Activated T-helper 1 cell treated with anti-CD3 and anti-CD28 coated beads, Interleukin-2, amount 50 U/mL, for 16 hours (primary cell): ENCODE data around the gene ZNF254.
"Not testable (repeated sequence)": the region's sequence is repeated elsewhere in the genome, so short reads cannot be mapped to it uniquely, and the experiment has no call there.

ENCODE experiments used
- DNase-seq, 2 donors: peaks; one replicate each; pipeline ENCODE4 v3.0.0-alpha.2; 2020; ENCODE audit warnings: low read depth in 1 of 2, low spot score in 1 of 2

Gene ZNF254

GRCh38 chr19:24071078-24071477, 15.9 kb upstream of the ZNF254 start:
- no peak for DNase-seq

- DNase-seq, result no peak
Observed at GRCh38 chr19:24072720-24073119, 14.3 kb upstream of the ZNF254 start.

DNA sequence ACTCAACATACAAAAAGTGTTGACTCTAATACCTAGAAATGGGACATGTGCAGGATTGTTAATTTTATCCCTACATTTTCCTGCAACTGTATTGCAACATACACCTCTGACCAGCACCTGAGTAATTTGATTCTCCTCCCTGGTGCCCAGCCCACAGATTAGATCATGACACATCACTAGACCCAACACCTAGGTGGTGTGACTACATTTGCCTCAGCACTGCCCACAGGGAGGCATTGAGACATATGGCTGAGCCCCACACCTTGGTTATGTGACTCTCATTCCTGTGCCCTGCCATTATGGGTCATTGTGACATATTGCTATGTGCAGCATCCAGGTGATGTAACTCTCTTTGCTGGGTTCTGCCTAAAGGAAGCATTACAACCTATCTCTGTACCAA, 13.2 kb upstream of the ZNF254 start:
- no peak for DNase-seq

GRCh38 chr19:24074720-24075454, 12.1 kb upstream of the ZNF254 start:
- DNase-seq, result no peak

GRCh38 chr19:24075530-24075929, 11.5 kb upstream of the ZNF254 start:
- not testable (repeated sequence) for DNase-seq

DNA sequence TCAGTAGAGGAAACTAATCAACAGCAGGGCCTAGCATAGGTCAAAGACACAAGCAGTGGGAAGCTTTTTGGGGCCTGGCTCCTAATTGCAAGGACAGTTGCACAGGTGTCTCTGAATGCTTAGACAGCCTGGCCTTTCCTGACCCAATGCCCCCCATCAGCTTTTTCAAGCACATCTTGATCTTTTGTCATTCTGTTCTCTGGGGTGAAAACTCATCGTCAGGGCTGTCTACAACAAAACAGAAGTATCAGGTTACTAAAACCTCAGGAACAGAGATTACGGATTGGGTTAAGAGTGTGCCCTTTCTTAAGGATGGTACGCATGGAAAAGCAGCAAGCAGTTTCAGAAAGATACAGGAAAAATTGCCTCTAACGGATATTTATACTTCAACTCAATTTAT, 8.3 kb upstream of the ZNF254 start:
- no peak for DNase-seq

DNA sequence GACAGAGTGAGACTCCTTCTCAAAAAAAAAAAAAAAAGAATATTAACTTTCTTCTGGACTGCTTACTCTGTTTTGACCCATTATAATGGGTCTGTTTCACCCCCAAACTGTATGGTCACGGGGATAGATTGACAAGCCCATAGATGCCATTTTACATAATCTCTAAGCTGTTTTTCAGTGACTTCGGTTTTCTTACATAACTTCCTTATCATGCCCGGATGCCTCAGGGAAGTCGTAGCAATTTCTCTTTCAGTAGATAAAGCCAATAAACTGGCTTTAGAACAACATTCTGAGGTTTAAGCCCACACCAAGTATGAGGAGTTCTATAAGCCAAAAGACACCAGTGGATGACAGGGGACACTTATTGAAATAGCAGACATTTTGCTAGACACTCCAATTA, 5.9 kb upstream of the ZNF254 start:
- DNase-seq, result no peak

- DNase-seq, result no peak
Observed at GRCh38 chr19:24098359-24098758, 11.4 kb downstream of the ZNF254 start.

- no peak for DNase-seq
Observed at GRCh38 chr19:24099829-24100228, 12.8 kb downstream of the ZNF254 start.

GRCh38 chr19:24100597-24100996, 13.6 kb downstream of the ZNF254 start:
- not testable (repeated sequence) for DNase-seq

GRCh38 chr19:24101459-24102115, 14.6 kb downstream of the ZNF254 start:
- no peak for DNase-seq

GRCh38 chr19:24127601-24128000, 40.6 kb downstream of the ZNF254 start:
- no peak for DNase-seq

- no peak for DNase-seq
Observed at GRCh38 chr19:24140099-24140498, 53.1 kb downstream of the ZNF254 start.

DNA sequence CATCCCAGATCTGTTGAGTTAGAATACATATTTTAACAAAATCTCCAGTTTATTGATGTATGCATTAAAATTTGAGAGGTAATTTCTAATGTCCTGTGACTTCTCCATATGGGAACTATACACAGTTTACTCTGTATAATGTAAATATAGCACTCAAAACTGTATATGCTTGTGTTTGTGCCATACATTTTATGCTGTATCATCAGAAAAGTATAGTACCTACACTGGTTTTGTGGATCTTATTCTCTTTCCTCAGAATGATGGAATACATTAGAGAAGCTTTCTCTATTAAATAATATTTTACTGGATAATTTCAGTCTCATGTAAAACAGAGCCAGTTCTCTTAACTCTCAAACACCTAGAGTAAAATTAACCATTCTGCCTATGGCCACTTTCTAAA, 53.6 kb downstream of the ZNF254 start:
- DNase-seq, result no peak

- DNase-seq, result no peak
Observed at GRCh38 chr19:24141612-24142011, 54.6 kb downstream of the ZNF254 start.

DNA sequence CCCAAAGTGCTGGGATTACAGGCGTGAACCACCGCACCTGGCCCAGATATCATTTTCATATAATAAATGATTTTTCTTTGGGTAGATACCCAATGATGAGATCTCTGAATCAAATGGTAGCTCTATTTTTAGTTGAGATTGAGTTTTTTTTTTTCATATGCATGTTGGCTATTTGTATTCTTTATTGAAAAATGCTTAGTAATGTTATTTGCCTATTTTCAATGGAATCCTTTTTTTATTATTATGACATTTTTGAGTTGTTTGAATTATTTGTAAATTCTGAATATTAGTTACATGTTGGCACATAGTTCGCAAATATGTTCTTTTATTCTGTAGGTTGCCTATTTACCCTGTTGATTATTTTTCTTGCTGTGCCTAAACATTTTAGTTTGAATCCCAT, 55.8 kb downstream of the ZNF254 start:
- DNase-seq, result no peak

DNA sequence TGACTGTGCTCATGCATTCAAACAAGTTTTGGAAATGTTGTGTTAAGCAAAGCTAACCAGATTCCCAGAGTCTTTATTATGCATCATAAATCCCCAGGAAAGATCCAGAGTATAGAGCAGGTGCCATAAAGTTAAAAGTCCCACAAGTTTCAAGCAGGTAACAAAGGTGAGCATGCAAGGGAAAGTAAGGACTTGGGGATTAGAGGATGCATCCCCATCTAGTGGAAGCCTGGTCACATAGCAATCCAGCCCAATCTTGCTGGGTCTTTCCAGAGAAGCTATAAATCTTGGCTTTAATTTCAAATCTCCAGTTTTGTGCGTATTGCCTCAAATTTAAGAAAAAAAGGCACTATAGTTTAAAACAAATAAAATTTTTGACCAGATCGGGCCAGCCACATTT, 72.7 kb downstream of the ZNF254 start:
- DNase-seq, result no peak

DNA sequence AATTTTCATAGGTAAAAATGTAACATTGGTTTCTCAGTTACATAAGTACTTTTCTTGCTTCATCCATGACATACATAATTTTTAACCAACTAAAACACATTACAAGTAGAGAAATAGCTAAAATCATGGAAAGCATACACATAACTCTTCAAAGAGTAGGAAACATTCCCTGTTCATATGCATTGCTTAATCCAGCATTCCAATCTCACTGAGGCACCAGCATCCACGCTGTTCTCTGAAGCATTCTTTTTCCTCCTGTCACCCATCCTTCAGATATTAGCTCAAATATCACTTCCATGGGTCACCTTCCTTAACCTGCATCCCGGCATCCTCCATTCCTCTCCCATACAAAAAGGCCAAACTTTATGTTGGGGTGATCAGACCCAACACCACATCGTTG, 79.1 kb downstream of the ZNF254 start:
- DNase-seq, result no peak

- DNase-seq, result no peak
Observed at GRCh38 chr19:24173882-24174281, 86.9 kb downstream of the ZNF254 start.

DNA sequence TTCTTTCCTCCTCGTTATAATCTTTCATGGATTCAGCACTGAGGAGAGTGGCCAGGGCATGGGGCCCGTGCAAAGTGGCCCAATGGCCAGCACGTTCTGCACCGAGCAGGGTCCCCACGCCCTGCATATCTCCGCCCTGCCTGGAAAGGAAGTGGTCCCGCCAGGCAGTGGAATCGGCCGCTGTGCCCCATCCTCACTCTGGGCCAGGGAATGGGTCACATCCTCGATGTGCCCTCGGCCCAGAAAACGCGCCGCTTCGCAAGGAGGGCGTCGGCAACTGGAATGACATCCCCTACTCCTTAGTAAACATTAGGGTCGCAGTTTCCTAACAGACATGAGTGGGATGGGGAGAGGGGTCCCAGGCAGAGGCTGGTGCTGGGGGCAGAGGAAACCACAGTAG, 90.7 kb downstream of the ZNF254 start:
- DNase-seq, result no peak

- no peak for DNase-seq
Observed at GRCh38 chr19:24178207-24178606, 91.2 kb downstream of the ZNF254 start.
